PC-9 (cell line): Measurements from ENCODE around the gene ERVW-1. TPM values are rescaled to one million over a fixed set of nuclear protein-coding genes. Genes with fewer than 3 reads are reported as not detected.
"Not testable (repeated sequence)": the region's sequence is repeated elsewhere in the genome, so short reads cannot be mapped to it uniquely, and the experiment has no call there.

Experiments
- BruUV-seq: library from RNA; stranded (reverse); fragments of 400-500 nt; replicated peaks from 2 replicates; lab custom pipeline; 2021; lab: Mats Ljungman, UMichigan
- CTCF ChIA-PET: fragments of 300-600 bp; sonication (Branson Sonifier 250); formaldehyde crosslinking; loops from one replicate; lab custom pipeline; 2022; ENCODE audit warnings: antibody characterized with exemption; lab: Charles Lee
- POLR2A ChIA-PET: fragments of 300-600 bp; sonication (Branson Sonifier 250); formaldehyde crosslinking; loops from one replicate; lab custom pipeline; 2022; ENCODE audit warnings: antibody characterized with exemption; ENCODE audit not compliant: unreplicated experiment; lab: Charles Lee
- DNase-seq, 2 experiments: peaks; one replicate each; pipeline versions ENCODE4 v3.0.0 to v3.0.0-alpha.2; 2015 to 2022; ENCODE audit warnings: mixed read lengths in 1 of 2
- H2AFZ ChIP-seq: fragments of 200-600 bp; sonication (generic); 2 replicates; pipeline ENCODE4 v1.8.1; 2017; ENCODE audit warnings: antibody characterized with exemption
- H3F3A ChIP-seq: fragments of 200-600 bp; sonication (generic); 2 replicates; pipeline ENCODE4 v1.8.1; 2017; ENCODE audit warnings: antibody characterized with exemption, mild to moderate bottlenecking, low read depth; ENCODE audit not compliant: insufficient read depth
- H3K27ac ChIP-seq: fragments of 200-600 bp; sonication (generic); 2 replicates; pipeline ENCODE4 v1.6.1; 2016; ENCODE audit warnings: mixed run types
- H3K27me3 ChIP-seq: fragments of 200-600 bp; sonication (generic); 2 replicates; pipeline ENCODE4 v1.6.1; 2016; ENCODE audit warnings: low read depth, mixed run types; ENCODE audit not compliant: insufficient read depth
- H3K36me3 ChIP-seq: fragments of 200-600 bp; sonication (generic); 2 replicates; pipeline ENCODE4 v1.6.1; 2016; ENCODE audit warnings: low read depth, mixed run types
- H3K4me1 ChIP-seq: fragments of 200-600 bp; sonication (generic); replicated peaks from 2 replicates; pipeline ENCODE4 v1.6.1; 2016; ENCODE audit warnings: mixed run types; ENCODE audit not compliant: insufficient read depth
- H3K4me2 ChIP-seq: fragments of 200-600 bp; sonication (generic); 2 replicates; pipeline ENCODE4 v1.6.1; 2017; ENCODE audit warnings: mixed run types
- H3K4me3 ChIP-seq: fragments of 200-600 bp; sonication (generic); 2 replicates; pipeline ENCODE4 v1.6.1; 2016; ENCODE audit warnings: mixed run types
- H3K79me2 ChIP-seq: fragments of 200-600 bp; sonication (generic); 2 replicates; pipeline ENCODE4 v1.6.1; 2017; ENCODE audit warnings: low read depth, mixed run types
- H3K9me2 ChIP-seq: fragments of 200-600 bp; sonication (generic); 2 replicates; pipeline ENCODE4 v1.8.1; 2017; ENCODE audit warnings: mild to moderate bottlenecking; ENCODE audit not compliant: insufficient read depth
- H3K9me3 ChIP-seq: fragments of 200-600 bp; sonication (generic); 2 replicates; pipeline ENCODE4 v1.8.1; 2016; ENCODE audit warnings: low read depth; ENCODE audit not compliant: insufficient read depth
- H4K20me1 ChIP-seq: fragments of 200-600 bp; sonication (generic); 2 replicates; pipeline ENCODE4 v1.8.1; 2017; ENCODE audit not compliant: insufficient read depth
- EZH2 ChIP-seq: fragments of 200-600 bp; sonication (generic); IDR thresholded peaks from 2 replicates; pipeline ENCODE4 v1.8.0; 2017; ENCODE audit warnings: antibody characterized with exemption, low read depth
- intact Hi-C: fragments of 100-400 bp; cut with micrococcal nuclease; formaldehyde crosslinking; loops from one replicate; pipeline ENCODE4 v1.10.0; 2022; ENCODE audit not compliant: unreplicated experiment
- total RNA-seq: library from RNA; stranded (reverse); gene quantifications from 2 replicates; pipeline ENCODE4 v1.2.3, GENCODE V29; 2021
- TF ChIP-seq, protein P1 (sequence below): fragments of 200-600 bp; sonication (generic); conservative IDR thresholded peaks from 2 replicates; pipeline ENCODE4 v1.6.1; 2017; ENCODE audit warnings: mixed run types, antibody characterized with exemption, mild to moderate bottlenecking, moderate library complexity

ERVW-1 gene
- total RNA-seq, 1 experiment from 2014 or later, result not detected

DNA sequence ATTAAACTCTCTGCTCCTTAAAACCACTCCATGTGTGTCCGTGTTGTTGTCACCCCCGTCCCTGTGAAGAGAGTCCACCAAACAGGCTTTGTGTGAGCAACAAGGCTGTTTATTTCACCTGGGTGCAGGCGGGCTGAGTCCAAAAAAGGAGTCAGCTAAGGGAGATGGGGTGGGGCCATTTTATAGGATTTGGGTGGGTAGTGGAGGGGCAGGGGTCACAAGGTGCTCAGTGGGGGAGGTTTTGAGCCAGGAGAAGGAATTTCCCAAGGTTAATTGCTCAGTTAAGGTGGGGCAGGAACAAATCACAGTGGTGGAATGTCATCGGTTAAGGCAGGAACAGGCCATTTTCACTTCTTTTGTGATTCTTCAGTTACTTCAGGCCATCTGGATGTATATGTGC lies 1.4 kb upstream of the ERVW-1 start:
- H4K20me1 ChIP-seq, DNase-seq, BruUV-seq, CTCF ChIA-PET, H3K4me2 ChIP-seq, intact Hi-C loops, H3K79me2 ChIP-seq, H3K9me2 ChIP-seq, H3K9me3 ChIP-seq, H3K36me3 ChIP-seq, H3K27me3 ChIP-seq, H3F3A ChIP-seq, H3K27ac ChIP-seq, H3K4me3 ChIP-seq, POLR2A ChIA-PET, H2AFZ ChIP-seq: not testable (repeated sequence)
- peaks cover 11% of the 10 kb centered on the region for H3K4me1 ChIP-seq

DNA sequence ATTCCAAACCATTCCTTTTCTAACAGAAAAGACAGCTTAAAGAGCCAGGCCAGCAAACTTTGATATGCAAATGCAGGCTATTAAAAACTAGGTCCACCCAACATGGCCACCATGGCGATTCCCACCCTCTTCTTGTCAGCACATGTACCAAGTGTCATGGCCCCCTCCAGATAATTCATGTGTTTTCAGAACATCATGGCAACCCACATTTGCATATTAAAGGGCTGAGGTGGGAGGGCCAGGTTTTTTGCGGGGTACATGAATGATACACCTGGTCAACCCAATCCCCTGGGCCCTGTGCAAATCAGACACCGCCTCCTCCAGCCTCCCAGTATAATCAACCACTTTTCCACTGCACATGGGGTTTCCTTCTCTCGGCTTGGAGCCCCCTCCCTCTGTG lies 965 bp upstream of the ERVW-1 start:
- DNase-seq, result no peak
- intact Hi-C loops, result no loop called here
- Histone ChIP-seq H3K9me3 (no peaks in the 10 kb centered on the region), H2AFZ (no peak overlapping the region), H3K9me2 (no peaks in the 10 kb centered on the region), H3K4me1 (peaks cover 13% of the 10 kb centered on the region), H3K4me2 (no peak overlapping the region), H3K36me3 (no peaks in the 10 kb centered on the region), H3K79me2 (no peaks in the 10 kb centered on the region), H3K27ac (no peak overlapping the region), H3K4me3 (no peak overlapping the region), H3K27me3 (no peaks in the 10 kb centered on the region), H4K20me1 (no peaks in the 10 kb centered on the region), H3F3A (peaks cover 10% of the 10 kb centered on the region)
- ChIA-PET POLR2A (no interaction called here), CTCF (no interaction called here)
- no TSS peak for BruUV-seq
- TF ChIP-seq EZH2, result no peak
- TF ChIP-seq, protein P1, sequence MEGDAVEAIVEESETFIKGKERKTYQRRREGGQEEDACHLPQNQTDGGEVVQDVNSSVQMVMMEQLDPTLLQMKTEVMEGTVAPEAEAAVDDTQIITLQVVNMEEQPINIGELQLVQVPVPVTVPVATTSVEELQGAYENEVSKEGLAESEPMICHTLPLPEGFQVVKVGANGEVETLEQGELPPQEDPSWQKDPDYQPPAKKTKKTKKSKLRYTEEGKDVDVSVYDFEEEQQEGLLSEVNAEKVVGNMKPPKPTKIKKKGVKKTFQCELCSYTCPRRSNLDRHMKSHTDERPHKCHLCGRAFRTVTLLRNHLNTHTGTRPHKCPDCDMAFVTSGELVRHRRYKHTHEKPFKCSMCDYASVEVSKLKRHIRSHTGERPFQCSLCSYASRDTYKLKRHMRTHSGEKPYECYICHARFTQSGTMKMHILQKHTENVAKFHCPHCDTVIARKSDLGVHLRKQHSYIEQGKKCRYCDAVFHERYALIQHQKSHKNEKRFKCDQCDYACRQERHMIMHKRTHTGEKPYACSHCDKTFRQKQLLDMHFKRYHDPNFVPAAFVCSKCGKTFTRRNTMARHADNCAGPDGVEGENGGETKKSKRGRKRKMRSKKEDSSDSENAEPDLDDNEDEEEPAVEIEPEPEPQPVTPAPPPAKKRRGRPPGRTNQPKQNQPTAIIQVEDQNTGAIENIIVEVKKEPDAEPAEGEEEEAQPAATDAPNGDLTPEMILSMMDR, result no peak

DNA sequence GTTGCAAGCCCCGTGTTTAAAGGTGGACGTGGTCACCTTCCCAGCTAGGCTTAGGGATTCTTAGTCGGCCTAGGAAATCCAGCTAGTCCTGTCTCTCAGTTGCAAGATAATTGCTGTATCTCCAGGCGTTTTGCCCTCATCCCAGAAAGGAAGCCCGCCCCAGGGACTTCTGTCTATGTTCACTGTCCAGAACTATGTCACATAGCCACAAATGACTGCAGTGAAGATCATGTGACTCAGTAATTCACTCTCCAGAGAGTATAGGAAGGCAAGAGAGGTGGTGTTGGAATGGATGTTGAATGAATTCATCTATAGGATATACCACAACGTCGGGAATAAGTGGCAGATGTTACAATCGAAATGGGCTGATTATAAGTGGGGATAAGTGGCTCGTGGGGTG lies 349 bp upstream of the ERVW-1 start:
- no peaks in the 10 kb centered on the region for H3K79me2 ChIP-seq
- no peaks in the 10 kb centered on the region for H3K36me3 ChIP-seq
- H3K4me1 ChIP-seq, result peaks cover 19% of the 10 kb centered on the region
- BruUV-seq, result no TSS peak
- CTCF ChIA-PET, result no interaction called here
- H3F3A ChIP-seq, result peaks cover 17% of the 10 kb centered on the region
- POLR2A ChIA-PET, result no interaction called here
- no peaks in the 10 kb centered on the region for H3K9me3 ChIP-seq
- H3K4me3 ChIP-seq, result no peak overlapping the region
- no peaks in the 10 kb centered on the region for H3K9me2 ChIP-seq
- DNase-seq, result no peak
- TF ChIP-seq, protein P1, result no peak
- no peak for TF ChIP-seq EZH2
- no peak overlapping the region for H2AFZ ChIP-seq
- H3K27me3 ChIP-seq, result no peaks in the 10 kb centered on the region
- H3K27ac ChIP-seq, result no peak overlapping the region
- H3K4me2 ChIP-seq, result no peak overlapping the region
- intact Hi-C loops, result no loop called here
- no peaks in the 10 kb centered on the region for H4K20me1 ChIP-seq

DNA sequence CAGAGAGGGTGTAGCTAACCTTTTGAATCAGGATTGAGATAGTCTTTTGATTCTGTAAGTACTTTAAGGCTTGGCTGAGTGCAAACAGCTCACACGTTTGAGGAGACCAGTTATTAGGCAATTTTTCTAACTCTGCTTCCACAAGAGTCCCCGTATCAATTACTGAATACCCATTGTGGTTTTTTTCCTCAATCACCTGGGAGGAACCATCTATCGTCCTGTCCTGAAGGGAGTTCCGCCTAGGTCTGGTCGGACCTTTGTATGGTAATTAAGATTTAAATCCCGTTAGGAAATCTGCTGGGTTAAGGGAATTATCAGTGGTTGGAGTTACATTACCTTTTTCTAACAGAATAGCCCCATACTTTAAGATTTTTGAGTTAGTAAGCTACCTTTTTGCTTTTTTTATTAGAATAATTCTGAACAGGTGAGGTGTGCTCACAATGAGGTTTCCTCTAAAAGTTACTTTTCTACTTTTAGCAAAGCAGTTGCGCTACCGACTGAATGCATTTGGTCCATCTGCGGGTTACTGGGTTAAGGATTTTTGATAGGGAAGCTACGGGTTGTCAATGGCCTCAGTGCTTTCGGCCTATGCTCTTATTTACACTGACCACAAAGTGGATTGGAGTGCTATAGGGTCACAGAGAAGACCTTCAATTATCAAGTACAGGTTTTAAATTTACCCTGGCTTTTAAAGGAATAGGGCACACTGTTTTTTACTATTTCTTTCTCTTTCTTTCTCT lies 1.7 kb downstream of the ERVW-1 start:
- H3K27ac ChIP-seq, H3K9me3 ChIP-seq, H2AFZ ChIP-seq, H3K4me2 ChIP-seq, POLR2A ChIA-PET, BruUV-seq, H3K4me3 ChIP-seq, H3K27me3 ChIP-seq, DNase-seq, intact Hi-C loops, H3K79me2 ChIP-seq, H4K20me1 ChIP-seq, H3K9me2 ChIP-seq, H3K36me3 ChIP-seq: not testable (repeated sequence)
- CTCF ChIA-PET, result interaction anchor here (1.1 kb wide), 1 partner anchor 52 kb away, joined by 3 read pairs; no protein-coding TSS in a partner anchor
- H3F3A ChIP-seq, result peaks cover 17% of the 10 kb centered on the region
- H3K4me1 ChIP-seq, result peaks cover 32% of the 10 kb centered on the region

DNA sequence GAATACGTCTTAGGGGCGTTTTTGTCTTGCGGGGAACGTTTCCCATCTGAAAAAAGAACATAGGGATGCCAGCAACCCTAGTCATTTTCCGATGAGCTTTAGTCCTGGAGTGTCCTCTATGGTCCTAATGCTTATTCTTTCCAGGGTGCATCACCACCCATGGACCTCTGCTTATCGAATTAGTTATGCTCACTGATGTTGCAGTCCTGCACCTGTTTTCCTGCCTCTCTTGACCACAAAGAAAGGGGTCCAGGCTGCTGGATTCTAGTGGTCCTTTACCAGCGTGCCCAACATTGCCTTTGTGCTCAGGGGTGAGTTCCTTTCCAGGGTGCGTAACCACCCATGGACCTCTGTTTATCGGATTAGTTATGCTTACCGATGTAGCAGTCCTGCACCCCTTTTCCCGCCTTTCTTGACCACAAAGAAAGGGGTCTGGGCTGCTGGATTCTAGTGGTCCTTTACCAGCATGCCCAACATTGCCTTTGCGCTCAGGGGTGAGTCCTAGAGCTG lies 2.4 kb downstream of the ERVW-1 start:
- H3K27ac ChIP-seq, H3K9me2 ChIP-seq, H3K36me3 ChIP-seq, H3K79me2 ChIP-seq, H3K4me3 ChIP-seq, H2AFZ ChIP-seq, intact Hi-C loops, DNase-seq, H3K9me3 ChIP-seq, BruUV-seq, POLR2A ChIA-PET, H4K20me1 ChIP-seq, H3K27me3 ChIP-seq, H3K4me2 ChIP-seq: not testable (repeated sequence)
- CTCF ChIA-PET, result interaction anchor here (1.1 kb wide), 1 partner anchor 52 kb away, joined by 3 read pairs; no protein-coding TSS in a partner anchor
- Histone ChIP-seq H3K4me1 (peaks cover 32% of the 10 kb centered on the region), H3F3A (peaks cover 17% of the 10 kb centered on the region)

DNA sequence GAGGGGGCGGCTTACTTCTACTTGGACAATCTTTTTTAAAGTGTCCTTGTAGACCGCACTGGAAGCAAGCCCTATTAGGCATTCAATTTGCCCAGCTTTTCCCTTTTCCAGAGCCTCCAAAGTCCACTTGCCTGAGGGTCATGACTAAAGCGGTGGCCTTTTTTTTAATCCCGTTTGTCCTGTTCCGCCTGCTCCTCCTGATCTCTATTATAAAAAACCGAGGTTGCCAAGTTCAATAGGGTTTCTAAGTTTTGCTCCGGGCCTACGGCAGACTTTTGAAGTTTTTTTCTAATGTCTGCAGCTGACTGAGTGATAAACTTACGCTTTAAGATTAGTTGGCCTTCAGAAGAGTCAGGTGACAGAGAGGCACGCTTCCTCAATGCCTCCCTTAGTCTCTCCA lies 3.8 kb downstream of the ERVW-1 start:
- H3K9me2 ChIP-seq, H2AFZ ChIP-seq, H3K9me3 ChIP-seq, CTCF ChIA-PET, BruUV-seq, H3K27me3 ChIP-seq, H4K20me1 ChIP-seq, H3K36me3 ChIP-seq, intact Hi-C loops, H3K79me2 ChIP-seq: not testable (repeated sequence)
- Histone ChIP-seq H3F3A (peaks cover 17% of the 10 kb centered on the region), H3K4me1 (peaks cover 32% of the 10 kb centered on the region), H3K4me2 (peak overlapping the region; percentile 62), H3K27ac (peak overlapping the region; percentile 67), H3K4me3 (peak overlapping the region; percentile 28; the same call in 1 of the 2 replicates)
- peak; percentile 82 to 84 for DNase-seq
- POLR2A ChIA-PET, result interaction anchor here (0.6 kb wide), 2 partner anchors 12 to 683 kb away, joined by 3 to 10 read pairs; no protein-coding TSS in a partner anchor
